CD4-positive, alpha-beta T cell (primary cell): ENCODE results near the gene UBR3. TPM values are rescaled to one million over a fixed set of nuclear protein-coding genes. Genes with fewer than 3 reads are reported as not detected.

Experiments used
- ATAC-seq: fragments of 200-7000 bp; cut with Tn5 transposase; one replicate; pipeline ENCODE4 v1.10.0; 2022; ENCODE audit warnings: mild to moderate bottlenecking; ENCODE audit not compliant: poor library complexity
- CTCF ChIA-PET: fragments of 350-600 bp; sonication (Branson Sonifier 250); formaldehyde crosslinking; loops from one replicate; lab custom pipeline; 2021; ENCODE audit warnings: antibody characterized with exemption, inconsistent platforms; lab: Charles Lee
- POLR2A ChIA-PET: fragments of 350-600 bp; sonication (Branson Sonifier 250); formaldehyde crosslinking; loops from one replicate; lab custom pipeline; 2021; ENCODE audit warnings: antibody characterized with exemption, inconsistent platforms; lab: Charles Lee
- DNase-seq, 14 experiments: peaks; one replicate each; pipeline ENCODE4 v3.0.0-alpha.2; 2013 to 2020; ENCODE audit warnings: mixed read lengths in 2 of 14
- H3K27ac ChIP-seq, 2 donors: one replicate each; pipeline versions ENCODE4 v1.5.1 to v1.7.0; 2013; ENCODE audit warnings: low read length in 2 of 2, low read depth in 1 of 2, mild to moderate bottlenecking in 1 of 2
- H3K27me3 ChIP-seq, 2 experiments: 1 replicate in 1 of 2; 2 replicates in 1 of 2; pipeline versions ENCODE4 v1.6.1 to v1.7.0; 2013; ENCODE audit warnings: low read length in 2 of 2, control low read depth in 1 of 2, mild to moderate bottlenecking in 1 of 2, moderate library complexity in 1 of 2; ENCODE audit not compliant: insufficient read depth in 2 of 2, control insufficient read depth in 1 of 2
- H3K36me3 ChIP-seq: one replicate; pipeline ENCODE4 v1.6.1; 2013; ENCODE audit warnings: low read length, control low read depth; ENCODE audit not compliant: insufficient read depth
- H3K4me1 ChIP-seq: one replicate; pipeline ENCODE4 v1.6.1; 2013; ENCODE audit warnings: low read length, control low read depth; ENCODE audit not compliant: insufficient read depth
- H3K4me3 ChIP-seq: one replicate; pipeline ENCODE4 v1.5.1; 2013; ENCODE audit warnings: mild to moderate bottlenecking, low read length, moderate library complexity
- H3K9me3 ChIP-seq, 2 experiments: 1 replicate in 1 of 2; 2 replicates in 1 of 2; pipeline versions ENCODE4 v1.6.1 to v1.7.0; 2013; ENCODE audit warnings: low read length in 2 of 2, mild to moderate bottlenecking in 2 of 2, control low read depth in 1 of 2, moderate library complexity in 1 of 2; ENCODE audit not compliant: control insufficient read depth in 1 of 2, insufficient read depth in 1 of 2
- H3K27ac Mint-ChIP-seq: one replicate; pipeline ENCODE4 v1.8.0; 2020; ENCODE audit warnings: mixed read lengths
- H3K27me3 Mint-ChIP-seq: one replicate; pipeline ENCODE4 v1.8.0; 2021; ENCODE audit warnings: mixed read lengths
- H3K36me3 Mint-ChIP-seq: one replicate; pipeline ENCODE4 v1.8.0; 2021; ENCODE audit warnings: low read depth, mixed read lengths
- H3K4me1 Mint-ChIP-seq: one replicate; pipeline ENCODE4 v1.8.0; 2021; ENCODE audit warnings: low read depth, mixed read lengths
- H3K4me3 Mint-ChIP-seq: one replicate; pipeline ENCODE4 v1.8.0; 2020; ENCODE audit warnings: mild to moderate bottlenecking, mixed read lengths
- H3K9me3 Mint-ChIP-seq: one replicate; pipeline ENCODE4 v1.8.0; 2020; ENCODE audit warnings: mixed read lengths
- intact Hi-C, 2 experiments: fragments of 100-400 bp; cut with DNase I in 1 of 2; cut with micrococcal nuclease in 1 of 2; formaldehyde crosslinking; loops; one replicate each; pipeline versions ENCODE4 v1.15.1 to v1.9.0; 2023 to 2025; cut with DNase I, micrococcal nuclease
- total RNA-seq, 174 experiments: library from RNA in 2 of 174; stranded (reverse) in 2 of 174; gene quantifications; one replicate each; pipeline ENCODE4 v1.2.3 and lab custom pipeline; 2021 to 2026
- TF ChIP-seq, protein P1 (sequence below): fragments of 200-600 bp; IDR thresholded peaks from one replicate; pipeline ENCODE4 v1.8.0; 2022; ENCODE audit warnings: antibody characterized with exemption, mild to moderate bottlenecking

Gene UBR3
- total RNA-seq, 2 experiments from 2014 or later, result 32.1 to 35.2 TPM

DNA sequence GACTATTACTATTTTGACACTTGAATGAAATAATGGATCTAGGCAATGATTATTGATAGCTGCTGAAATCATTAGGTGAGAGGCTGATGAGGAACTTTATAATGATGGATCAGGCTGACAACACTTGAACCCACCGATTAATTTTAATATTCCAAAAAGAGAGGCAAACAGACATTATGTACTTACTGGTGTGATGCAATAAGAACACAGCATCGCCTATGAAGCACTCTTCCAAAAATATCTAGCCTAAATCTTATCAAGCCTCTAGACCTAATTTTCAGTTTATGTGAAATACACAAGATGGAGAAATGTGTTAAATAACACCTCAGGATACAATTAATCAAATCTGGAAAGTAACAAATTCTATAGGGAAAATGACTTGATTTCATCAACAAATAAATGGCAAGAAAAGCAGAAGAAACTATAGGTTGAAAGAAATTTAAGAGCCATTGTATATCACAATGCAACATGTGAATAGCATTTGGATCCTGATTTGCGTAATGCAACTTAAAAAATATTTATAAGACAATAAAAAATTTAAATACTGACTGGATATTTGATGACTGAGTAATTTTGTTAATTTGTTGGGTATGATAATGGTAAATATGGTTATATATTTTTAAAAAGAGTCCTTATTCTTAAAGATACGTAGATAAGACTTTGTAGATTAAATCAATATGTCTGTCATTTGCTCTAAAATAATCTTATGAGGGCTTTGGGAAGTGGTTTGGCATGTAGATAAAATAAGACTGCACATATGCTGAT lies 45.8 kb upstream of the UBR3 start:
- Histone ChIP-seq H3K4me3 (no peak overlapping the region), H3K27ac (no peak overlapping the region), H3K36me3 (no peaks in the 10 kb centered on the region), H3K27me3 (no peaks in the 10 kb centered on the region), H3K4me1 (no peaks in the 10 kb centered on the region), H3K9me3 (no peaks in the 10 kb centered on the region)
- Mint-ChIP-seq H3K36me3 (no peaks in the 10 kb centered on the region), H3K9me3 (no peaks in the 10 kb centered on the region), H3K4me3 (no peak overlapping the region), H3K4me1 (no peaks in the 10 kb centered on the region), H3K27me3 (peaks cover 15% of the 10 kb centered on the region), H3K27ac (no peak overlapping the region)
- POLR2A ChIA-PET, result no interaction called here
- CTCF ChIA-PET, result no interaction called here
- DNase-seq, result no peak
- TF ChIP-seq, protein P1, sequence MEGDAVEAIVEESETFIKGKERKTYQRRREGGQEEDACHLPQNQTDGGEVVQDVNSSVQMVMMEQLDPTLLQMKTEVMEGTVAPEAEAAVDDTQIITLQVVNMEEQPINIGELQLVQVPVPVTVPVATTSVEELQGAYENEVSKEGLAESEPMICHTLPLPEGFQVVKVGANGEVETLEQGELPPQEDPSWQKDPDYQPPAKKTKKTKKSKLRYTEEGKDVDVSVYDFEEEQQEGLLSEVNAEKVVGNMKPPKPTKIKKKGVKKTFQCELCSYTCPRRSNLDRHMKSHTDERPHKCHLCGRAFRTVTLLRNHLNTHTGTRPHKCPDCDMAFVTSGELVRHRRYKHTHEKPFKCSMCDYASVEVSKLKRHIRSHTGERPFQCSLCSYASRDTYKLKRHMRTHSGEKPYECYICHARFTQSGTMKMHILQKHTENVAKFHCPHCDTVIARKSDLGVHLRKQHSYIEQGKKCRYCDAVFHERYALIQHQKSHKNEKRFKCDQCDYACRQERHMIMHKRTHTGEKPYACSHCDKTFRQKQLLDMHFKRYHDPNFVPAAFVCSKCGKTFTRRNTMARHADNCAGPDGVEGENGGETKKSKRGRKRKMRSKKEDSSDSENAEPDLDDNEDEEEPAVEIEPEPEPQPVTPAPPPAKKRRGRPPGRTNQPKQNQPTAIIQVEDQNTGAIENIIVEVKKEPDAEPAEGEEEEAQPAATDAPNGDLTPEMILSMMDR, result no peak
- intact Hi-C loops, result no loop called here
- no peak for ATAC-seq

DNA sequence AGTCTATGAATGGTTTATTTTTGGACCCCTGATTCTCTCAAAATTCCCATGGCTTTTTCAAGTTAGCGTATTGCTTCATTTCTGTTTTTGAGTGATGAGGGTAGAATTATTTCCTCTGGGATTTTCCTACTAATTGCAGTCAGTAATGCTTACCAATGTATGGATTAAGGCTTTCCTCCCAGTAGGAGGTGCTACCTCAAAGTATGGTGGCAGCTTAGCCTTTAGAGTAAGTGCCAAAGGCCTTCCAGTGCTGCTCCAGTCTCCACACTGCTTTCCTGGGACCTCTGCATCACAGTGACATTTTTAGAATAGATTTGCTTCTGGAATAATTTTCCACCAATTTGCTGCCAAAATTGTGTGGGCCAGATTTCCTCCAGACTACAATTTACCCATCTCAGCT lies 44.7 kb upstream of the UBR3 start:
- H3K9me3 ChIP-seq, result no peaks in the 10 kb centered on the region
- H3K36me3 ChIP-seq, result no peaks in the 10 kb centered on the region
- Mint-ChIP-seq H3K27me3 (peaks cover 15% of the 10 kb centered on the region), H3K4me1 (no peaks in the 10 kb centered on the region), H3K36me3 (no peaks in the 10 kb centered on the region), H3K9me3 (no peaks in the 10 kb centered on the region), H3K4me3 (no peak overlapping the region), H3K27ac (no peak overlapping the region)
- ATAC-seq, result no peak
- H3K4me3 ChIP-seq, result no peak overlapping the region
- H3K27me3 ChIP-seq, result peaks cover 0 to under 1% of the 10 kb centered on the region in 2 experiments
- TF ChIP-seq, protein P1, result no peak
- no peaks in the 10 kb centered on the region for H3K4me1 ChIP-seq
- H3K27ac ChIP-seq, result no peak overlapping the region
- intact Hi-C loops, result no loop called here
- POLR2A ChIA-PET, result no interaction called here
- CTCF ChIA-PET, result no interaction called here
- no peak for DNase-seq

DNA sequence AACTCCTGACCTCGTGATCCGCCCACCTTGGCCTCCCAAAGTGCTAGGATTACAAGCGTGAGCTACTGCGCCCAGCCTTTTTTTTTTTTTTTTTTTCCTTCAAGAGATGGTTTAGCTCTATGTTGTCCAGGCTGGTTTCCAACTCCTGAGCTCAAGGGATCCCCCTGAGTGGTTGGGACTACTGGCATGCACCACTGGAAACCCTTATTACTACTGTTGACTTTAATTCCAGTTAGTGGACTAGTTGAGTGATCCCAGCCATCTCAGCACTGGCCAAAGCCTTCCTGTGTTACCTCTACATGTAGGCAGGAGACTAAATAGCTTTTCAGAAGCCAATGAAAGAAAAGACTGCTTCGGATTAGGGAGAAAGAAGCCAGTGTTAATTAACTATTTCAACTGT lies 36.7 kb upstream of the UBR3 start:
- peaks cover 28% of the 10 kb centered on the region for H3K27me3 Mint-ChIP-seq
- H3K9me3 Mint-ChIP-seq, result no peaks in the 10 kb centered on the region
- CTCF ChIA-PET, result interaction anchor here (0.8 to 1.0 kb wide), 3 partner anchors 8 to 151 kb away, joined by 3 to 6 read pairs (median 4); partner anchors contain the start of gene SSB
- ATAC-seq (no peak), DNase-seq (no peak)
- Histone ChIP-seq H3K27me3 (peaks cover 10 to 23% of the 10 kb centered on the region in 2 experiments), H3K4me3 (no peak overlapping the region), H3K36me3 (no peaks in the 10 kb centered on the region), H3K4me1 (peaks cover 6% of the 10 kb centered on the region), H3K9me3 (no peaks in the 10 kb centered on the region), H3K27ac (no peak overlapping the region)
- no peaks in the 10 kb centered on the region for H3K36me3 Mint-ChIP-seq
- TF ChIP-seq, protein P1, result no peak
- H3K4me1 Mint-ChIP-seq, result no peaks in the 10 kb centered on the region
- H3K4me3 Mint-ChIP-seq, result no peak overlapping the region
- intact Hi-C loops, result no loop called here
- H3K27ac Mint-ChIP-seq, result no peak overlapping the region
- POLR2A ChIA-PET, result interaction anchor here (0.6 kb wide), 1 partner anchor 10 kb away, joined by 3 read pairs; no protein-coding TSS in a partner anchor
